SK-N-MC (cell line): Measurements from ENCODE around the gene UGGT2.

Source experiments
- EZH2 ChIP-seq: fragments of 200-600 bp; sonication (generic); IDR thresholded peaks from one replicate; pipeline ENCODE4 v1.6.1; 2017; ENCODE audit warnings: antibody characterized with exemption
- POLR2AphosphoS5 ChIP-seq: IDR thresholded peaks from 2 replicates; pipeline ENCODE4 v1.6.1; 2012; ENCODE audit warnings: mild to moderate bottlenecking, low read depth, low read length, borderline replicate concordance

GRCh38 chr13:95955255-95955654, 97.9 kb downstream of the UGGT2 start:
- TF ChIP-seq POLR2AphosphoS5 (no peak), EZH2 (no peak)
